AG04449 (cell line): ENCODE measurements around the gene WASF2.

Source experiments
- CTCF ChIA-PET: fragments of 350-600 bp; formaldehyde crosslinking; extraction: SDS; loops from one replicate; lab custom pipeline; 2021; ENCODE audit warnings: antibody characterized with exemption; lab: Yijun Ruan, JAX
- POLR2A ChIA-PET: fragments of 400-600, 350-600 bp; formaldehyde crosslinking; extraction: SDS; loops from one replicate; lab custom pipeline; 2020; ENCODE audit warnings: antibody characterized with exemption, inconsistent platforms; lab: Yijun Ruan, JAX
- DNase-seq: peaks from one replicate; pipeline ENCODE4 v3.0.0-alpha.2; 2010; ENCODE audit warnings: low read depth, low spot score
- H3K4me3 ChIP-seq: 2 replicates; pipeline ENCODE4 v1.5.1; 2011; ENCODE audit warnings: low read depth, mild to moderate bottlenecking, control low read depth, low read length
- TF ChIP-seq, protein P1 (sequence below): IDR thresholded peaks from one replicate; pipeline ENCODE4 v1.5.1; 2011; ENCODE audit warnings: mild to moderate bottlenecking, moderate library complexity, low read length, control low read depth, inconsistent platforms; ENCODE audit not compliant: insufficient read depth; ENCODE audit errors: missing control alignments

Gene WASF2

DNA sequence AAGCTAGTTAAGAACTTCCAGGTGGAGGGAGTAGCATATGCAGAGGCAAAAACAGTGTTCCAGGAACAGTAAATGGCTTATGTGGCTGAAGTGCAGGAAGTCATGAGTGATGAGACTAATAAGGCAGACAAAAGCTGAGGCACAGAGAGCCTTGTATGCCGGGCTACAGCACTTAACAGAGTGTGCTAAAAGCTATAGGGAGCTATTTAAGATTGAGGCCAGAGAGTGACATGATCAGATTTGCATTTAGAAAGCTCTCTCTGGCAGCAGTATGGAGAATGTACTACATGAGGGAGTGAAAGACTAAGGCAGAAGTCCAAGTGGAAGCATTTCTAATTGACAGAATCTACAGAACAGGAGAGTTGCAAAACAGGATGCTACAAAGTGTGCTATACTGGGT is 38.6 kb downstream of the WASF2 start:
- ChIA-PET POLR2A (no interaction called here), CTCF (interaction anchor here (1.0 kb wide), 1 partner anchor 13 kb away, joined by 5 read pairs; no protein-coding TSS in a partner anchor)
- no peak overlapping the region for H3K4me3 ChIP-seq
- no peak for DNase-seq
- TF ChIP-seq, protein P1, sequence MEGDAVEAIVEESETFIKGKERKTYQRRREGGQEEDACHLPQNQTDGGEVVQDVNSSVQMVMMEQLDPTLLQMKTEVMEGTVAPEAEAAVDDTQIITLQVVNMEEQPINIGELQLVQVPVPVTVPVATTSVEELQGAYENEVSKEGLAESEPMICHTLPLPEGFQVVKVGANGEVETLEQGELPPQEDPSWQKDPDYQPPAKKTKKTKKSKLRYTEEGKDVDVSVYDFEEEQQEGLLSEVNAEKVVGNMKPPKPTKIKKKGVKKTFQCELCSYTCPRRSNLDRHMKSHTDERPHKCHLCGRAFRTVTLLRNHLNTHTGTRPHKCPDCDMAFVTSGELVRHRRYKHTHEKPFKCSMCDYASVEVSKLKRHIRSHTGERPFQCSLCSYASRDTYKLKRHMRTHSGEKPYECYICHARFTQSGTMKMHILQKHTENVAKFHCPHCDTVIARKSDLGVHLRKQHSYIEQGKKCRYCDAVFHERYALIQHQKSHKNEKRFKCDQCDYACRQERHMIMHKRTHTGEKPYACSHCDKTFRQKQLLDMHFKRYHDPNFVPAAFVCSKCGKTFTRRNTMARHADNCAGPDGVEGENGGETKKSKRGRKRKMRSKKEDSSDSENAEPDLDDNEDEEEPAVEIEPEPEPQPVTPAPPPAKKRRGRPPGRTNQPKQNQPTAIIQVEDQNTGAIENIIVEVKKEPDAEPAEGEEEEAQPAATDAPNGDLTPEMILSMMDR = no peak

- no peak for DNase-seq
- ChIA-PET CTCF (no interaction called here), POLR2A (no interaction called here)
- TF ChIP-seq, protein P1 = no peak
- H3K4me3 ChIP-seq = no peak overlapping the region
Observed at GRCh38 chr1:27448982-27449381, 41.0 kb downstream of the WASF2 start.

- no peak overlapping the region for H3K4me3 ChIP-seq
- POLR2A ChIA-PET = no interaction called here
Observed at GRCh38 chr1:27447883-27448282, 42.1 kb downstream of the WASF2 start.

DNA sequence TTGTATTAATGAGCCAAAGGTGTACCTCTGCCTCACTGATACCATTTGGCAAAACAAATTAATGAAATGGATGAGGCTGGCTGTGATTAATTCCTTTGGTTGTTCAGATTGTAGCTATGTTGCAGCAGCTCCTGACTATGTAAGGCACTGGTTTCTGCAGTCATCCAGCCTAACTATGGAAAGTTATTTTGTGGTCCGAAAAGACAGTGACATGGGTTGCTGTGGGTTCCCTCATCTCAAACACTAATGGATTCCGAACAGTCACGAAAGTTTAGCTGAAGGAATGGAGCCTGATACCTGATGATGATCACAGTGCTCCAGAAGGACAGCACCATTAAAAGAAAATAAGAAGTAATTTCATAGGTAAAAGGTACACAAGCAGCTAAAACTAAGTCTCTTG is 42.6 kb downstream of the WASF2 start:
- ChIA-PET CTCF (interaction anchor here (1.0 to 1.8 kb wide), 4 partner anchors 9 to 161 kb away, joined by 3 to 7 read pairs (median 3); no protein-coding TSS in a partner anchor), POLR2A (no interaction called here)
- TF ChIP-seq, protein P1 = no peak
- DNase-seq = no peak
- no peak overlapping the region for H3K4me3 ChIP-seq

More at GRCh38 chr1:27447883-27448282, 42.1 kb downstream of the WASF2 start:
- CTCF ChIA-PET = interaction anchor here (1.0 kb wide), 2 partner anchors 10 to 160 kb away, joined by 3 read pairs; no protein-coding TSS in a partner anchor
- no peak for DNase-seq
- TF ChIP-seq, protein P1 = no peak

GRCh38 chr1:27446496-27447020 is 43.4 kb downstream of the WASF2 start:
- POLR2A ChIA-PET = no interaction called here
- no peak overlapping the region for H3K4me3 ChIP-seq
- CTCF ChIA-PET = interaction anchor here (0.9 to 1.8 kb wide), 6 partner anchors 10 to 160 kb away, joined by 3 to 7 read pairs (median 4); no protein-coding TSS in a partner anchor
- TF ChIP-seq, protein P1 = no peak
- DNase-seq = no peak

DNA sequence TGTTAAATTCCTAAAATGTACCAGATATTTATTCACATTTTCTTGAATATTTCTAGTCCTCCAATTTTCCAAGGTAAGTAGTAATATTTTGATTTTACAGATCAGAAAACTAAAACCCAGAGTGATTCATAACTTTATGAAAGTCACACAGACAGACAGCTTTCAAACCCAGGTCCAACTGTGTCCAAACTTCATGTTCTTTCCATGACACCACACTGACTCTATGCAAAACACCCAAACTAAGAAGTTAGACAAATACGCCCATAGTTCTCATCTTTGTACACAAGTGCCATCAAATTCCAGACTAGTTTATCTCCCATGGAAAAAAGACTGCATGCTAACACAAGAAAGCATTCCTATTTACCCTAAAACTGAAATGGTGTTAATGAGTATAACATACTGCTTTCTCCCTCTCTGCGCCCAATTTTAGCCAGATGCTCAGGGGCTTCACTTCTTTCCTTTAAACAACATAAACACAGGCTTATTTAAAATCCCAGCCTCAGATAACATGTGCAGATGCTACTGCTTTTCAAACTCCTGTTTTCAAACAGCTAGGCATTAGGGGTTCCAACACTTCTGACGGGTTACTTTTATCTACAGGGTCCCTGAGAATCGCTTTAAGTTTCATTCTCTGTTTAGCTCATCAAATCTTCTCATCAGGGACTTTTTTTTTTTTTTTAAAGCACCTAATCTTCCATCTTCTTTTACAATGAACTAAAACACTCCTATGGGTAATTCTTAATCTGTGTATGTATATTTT is 44.6 kb downstream of the WASF2 start:
- TF ChIP-seq, protein P1 = no peak
- CTCF ChIA-PET = interaction anchor here (1.0 to 1.8 kb wide), 4 partner anchors 11 to 161 kb away, joined by 4 to 7 read pairs (median 4); no protein-coding TSS in a partner anchor
- no peak overlapping the region for H3K4me3 ChIP-seq
- POLR2A ChIA-PET = no interaction called here
- no peak for DNase-seq
